ENCODE results near the gene TCF12.

TCF12 gene

DNA sequence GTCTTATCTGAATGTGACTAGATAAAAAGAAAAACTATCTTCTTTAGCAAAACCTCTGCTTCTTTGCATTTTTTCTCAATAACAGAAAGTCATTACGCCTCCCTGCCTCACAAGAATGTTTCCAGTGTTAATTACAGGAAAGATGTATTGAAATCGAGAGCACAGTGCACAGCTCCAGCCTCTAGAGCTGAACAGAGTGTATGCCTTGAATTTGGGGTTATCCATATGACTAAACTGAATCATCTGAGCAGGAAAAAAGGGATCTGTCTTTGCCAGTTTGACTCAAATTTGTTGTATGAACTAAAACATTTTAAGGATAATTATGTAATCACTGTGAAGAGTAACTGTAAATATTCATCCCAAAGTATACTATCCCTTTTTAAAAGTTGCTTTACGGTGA lies 308.7 kb downstream of the TCF12 start:
- no peak for DNase-seq

DNA sequence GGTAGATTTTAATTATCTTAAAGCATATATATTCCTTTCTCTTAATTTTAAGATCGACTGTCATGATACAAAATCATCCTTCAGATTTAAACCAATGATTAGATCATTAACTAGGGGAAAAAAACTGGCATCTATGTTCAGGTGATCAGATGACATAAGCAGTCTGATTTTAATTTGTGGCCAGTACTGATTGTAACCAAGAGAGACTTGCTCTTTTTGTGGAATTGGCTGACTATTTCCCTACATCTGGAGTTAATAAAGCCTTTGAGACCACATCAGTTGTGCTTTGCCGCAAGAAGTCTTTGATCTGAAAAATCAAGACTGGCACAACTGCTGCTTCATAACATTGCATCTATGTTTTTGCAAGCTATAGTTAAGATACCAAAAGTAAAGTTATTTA lies 309.5 kb downstream of the TCF12 start:
- DNase-seq = no peak

DNA sequence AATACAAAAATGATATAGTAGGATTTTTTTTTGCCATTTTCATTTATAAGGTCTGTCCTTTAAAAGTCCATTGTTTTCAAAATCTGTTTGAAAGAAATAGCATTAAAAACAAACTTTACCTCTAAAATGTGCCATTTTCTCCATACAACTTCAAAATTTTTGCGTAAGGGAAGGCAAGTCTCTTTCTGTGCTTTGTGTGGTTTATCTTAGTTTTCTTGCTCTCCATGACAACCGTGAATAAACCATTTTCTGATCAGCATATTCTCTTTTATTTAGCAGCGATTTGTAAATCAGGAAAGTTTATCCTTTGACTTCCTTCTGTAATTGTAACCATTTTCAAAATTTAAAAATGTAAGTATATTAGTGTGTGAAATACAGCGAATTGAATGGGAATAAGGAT lies 310.0 kb downstream of the TCF12 start:
- no peak for DNase-seq

DNA sequence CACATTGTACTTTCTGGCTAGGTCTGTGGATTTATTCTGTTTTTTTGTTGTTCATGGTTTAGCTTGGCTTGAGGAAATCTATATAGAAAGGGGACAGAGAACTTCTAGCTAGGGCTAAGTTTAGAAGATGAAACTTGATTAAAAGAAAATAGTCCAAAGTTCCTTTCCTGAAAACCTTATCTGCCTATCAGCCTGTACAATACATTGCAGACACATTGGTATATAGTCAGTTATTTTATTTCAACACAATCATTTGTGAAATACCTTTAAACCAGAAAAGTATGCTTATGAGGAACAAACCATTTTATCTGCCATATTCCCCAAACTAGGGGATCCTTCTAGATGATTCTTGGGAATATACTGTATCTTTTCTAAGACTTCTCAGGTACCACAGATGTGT lies 310.6 kb downstream of the TCF12 start:
- no peak for DNase-seq

DNA sequence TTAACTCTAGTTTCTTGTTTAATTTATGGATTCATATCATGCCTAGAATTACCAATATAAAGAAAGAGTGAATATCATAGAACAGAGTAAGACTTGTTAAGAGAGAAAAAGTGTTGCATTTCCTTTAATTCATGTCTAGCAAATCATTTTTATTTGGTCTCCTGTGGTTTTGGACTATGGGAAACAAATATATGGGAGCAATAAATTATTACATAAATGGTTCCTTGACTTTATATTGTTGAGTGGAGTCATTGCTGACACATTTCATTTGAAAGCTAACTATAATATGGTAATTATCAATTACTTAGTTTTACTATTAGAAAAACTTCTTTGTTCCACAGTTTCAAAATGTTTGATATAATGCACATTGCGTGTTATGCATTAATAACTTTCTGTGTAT lies 313.1 kb downstream of the TCF12 start:
- no peak for DNase-seq

DNA sequence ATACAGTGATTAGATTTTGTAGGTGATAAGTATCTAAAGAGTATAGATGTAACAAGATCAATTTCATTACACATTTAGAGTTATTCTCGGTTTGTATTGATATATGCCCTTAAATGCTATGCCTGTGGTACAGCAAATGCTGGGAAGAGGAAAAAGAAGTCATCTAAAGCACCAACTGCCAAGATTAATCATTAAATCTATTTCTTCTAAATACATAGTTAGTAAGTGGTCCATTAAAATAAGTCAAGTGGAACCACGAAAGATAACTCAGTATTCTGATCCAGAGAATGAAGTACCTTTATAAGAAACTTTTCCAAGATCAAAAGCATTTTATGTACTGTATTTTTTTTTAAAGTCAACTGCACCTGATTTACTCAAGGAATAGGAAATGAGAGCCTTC lies 315.7 kb downstream of the TCF12 start:
- DNase-seq = no peak

DNA sequence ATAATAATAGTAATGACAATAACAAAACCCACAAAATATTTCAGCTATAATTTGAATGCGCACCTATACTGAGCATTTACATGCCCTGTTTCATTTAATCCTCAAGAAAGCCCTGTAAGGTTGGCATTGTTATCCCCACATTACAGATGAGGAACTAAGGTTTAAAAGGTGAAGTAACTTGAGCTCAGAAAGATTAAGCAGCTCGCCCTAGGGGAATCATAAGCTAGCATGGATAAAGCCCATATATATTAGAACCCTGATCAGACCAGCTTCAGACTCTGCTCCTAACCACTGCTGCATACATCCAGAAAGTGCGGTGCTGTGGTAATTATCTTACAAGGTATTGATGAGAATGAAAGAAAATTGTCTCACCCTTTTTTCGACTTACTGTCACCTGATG lies 316.7 kb downstream of the TCF12 start:
- DNase-seq = no peak

DNA sequence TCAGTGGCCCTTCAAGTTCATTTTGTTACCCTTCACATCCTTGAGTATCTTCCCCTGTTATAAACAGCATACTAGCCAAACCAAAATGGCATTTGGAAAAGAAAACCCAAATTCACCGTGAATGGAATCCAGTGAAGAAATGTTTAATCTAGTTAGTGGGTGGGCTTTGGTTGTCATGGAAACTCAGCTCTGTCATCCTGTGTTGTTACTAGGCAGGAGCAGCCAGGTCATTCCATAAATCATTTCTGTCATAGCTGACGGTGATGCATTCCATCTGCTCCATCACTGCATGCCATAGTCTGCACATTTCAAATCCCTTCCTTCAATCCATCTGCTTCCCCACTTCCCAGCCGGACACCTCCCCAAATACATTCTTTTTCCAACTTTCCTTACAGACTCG lies 317.4 kb downstream of the TCF12 start:
- DNase-seq = no peak

DNA sequence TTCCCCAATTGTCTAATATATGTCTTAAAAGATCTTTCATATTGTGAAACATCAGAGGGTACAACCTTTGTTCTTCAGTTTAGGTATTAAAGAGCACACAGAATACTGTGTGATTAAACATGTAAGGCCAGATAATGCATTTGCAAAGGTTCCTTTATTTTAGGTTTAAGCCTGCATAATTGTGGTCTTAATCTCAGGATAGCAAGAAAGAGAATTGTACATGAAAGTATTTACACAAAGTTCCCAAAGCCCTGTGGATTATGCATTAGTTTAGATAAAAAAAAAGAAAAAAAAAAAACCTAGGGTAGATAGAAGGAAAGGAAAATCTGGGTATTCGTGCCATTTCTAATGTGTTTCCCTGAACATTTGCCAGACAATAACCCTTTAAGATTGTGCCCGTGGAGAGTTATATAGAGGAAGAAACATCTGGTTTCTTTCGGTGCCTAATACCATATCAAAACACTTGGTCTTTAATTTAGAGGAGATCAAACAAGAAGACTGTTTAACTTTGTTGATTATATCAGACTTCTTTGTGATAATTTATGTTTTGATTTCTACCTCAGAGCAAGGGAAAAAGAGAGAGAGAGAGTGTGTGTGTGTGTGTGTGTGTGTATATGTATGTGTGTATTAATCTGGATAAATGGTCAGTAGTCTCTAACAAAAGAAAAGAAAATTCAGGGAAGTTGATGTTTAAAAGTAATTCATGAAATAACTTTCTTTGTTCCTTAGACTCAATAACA lies 318.3 kb downstream of the TCF12 start:
- no peak for DNase-seq

DNA sequence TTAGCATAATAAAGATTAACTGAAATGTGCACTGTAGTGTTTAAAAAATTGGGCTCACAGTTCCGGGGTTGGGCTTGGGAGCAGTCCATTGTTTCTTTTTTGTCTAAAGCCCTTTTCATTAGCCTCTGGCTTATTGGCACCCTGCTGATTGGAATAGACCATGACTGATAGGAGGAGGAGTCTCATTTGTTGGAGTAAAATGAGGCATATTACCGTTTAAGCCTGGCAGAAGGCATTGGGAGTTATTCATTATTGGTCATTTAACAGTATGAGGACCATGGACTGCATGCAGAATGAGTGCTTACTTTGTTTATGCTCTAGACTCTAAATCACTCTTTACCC lies 318.8 kb downstream of the TCF12 start:
- DNase-seq = no peak

DNA sequence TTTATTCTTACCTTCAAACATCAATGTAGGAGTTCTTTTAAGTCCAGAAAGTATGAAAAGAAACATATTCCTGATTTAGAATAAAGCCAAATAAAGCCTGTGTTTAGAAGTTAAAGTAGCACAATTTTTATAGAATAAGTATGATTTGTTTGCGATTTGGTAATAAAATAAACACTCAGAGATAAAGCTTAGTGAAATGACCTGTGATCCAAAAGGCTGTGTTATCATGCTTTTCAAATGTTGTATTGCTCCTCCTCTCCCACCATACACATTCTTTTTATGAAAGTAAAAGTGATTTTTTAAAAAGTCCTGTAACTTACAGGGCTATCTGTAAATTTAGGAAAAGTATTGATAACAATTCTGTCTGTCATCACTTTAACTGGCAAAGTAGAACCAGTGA lies 319.2 kb downstream of the TCF12 start:
- no peak for DNase-seq

DNA sequence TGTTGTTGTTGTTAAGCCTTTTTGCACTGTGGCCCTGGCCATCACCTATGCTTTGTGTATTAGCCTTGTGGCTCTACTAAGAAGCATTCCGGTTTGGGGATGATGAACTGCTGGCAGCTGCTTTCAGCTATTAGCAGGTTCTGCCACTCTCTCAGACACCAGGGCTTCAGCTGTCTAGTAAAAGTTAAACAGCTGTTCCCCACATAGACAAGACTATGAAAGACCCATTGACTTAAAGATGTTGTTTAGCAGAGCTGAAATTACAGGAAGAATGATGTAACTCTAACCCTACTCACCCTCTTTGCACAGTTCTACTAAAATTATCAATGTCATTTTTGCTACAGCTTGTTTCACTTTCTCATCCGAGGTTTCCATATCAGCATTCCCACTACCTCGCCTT lies 326.7 kb downstream of the TCF12 start:
- DNase-seq = no peak

DNA sequence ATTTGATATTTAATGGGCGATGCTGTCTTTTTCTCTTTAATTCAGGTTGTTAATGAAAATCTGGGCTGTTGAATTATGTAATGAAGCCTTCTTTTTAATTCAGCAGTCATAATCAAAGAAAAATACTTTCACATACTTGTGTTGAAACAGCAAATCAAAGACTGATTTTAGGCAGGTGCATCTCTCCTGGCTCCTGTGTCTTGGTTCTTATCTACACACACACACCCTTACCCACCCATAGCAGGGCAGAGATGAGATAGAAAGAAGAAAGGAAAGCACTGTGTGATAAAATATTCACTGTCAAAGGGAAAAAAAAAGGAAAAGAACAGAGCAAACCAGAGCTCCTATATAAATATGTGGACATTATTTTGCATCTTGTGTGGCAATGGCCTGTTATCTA lies 327.3 kb downstream of the TCF12 start:
- DNase-seq = no peak

DNA sequence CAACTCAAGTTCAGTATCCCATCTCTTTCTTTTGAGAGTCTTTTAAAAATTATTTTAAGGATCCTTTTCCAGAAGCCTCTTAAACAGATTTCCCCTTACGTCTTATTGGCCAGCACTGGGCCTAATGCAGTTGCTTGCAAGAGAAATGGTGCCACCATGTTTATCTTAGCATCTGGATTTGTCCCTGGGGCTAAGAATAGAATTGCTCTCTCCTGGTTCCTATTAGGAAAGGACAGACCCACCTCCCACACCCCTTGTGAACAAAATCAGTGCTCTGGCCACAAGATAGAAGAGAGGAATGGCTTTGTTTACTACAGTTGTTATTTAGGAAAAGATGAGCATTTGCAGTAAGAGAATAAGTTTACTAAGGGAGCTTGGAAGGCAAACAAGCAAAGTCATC lies 329.6 kb downstream of the TCF12 start:
- DNase-seq = no peak

DNA sequence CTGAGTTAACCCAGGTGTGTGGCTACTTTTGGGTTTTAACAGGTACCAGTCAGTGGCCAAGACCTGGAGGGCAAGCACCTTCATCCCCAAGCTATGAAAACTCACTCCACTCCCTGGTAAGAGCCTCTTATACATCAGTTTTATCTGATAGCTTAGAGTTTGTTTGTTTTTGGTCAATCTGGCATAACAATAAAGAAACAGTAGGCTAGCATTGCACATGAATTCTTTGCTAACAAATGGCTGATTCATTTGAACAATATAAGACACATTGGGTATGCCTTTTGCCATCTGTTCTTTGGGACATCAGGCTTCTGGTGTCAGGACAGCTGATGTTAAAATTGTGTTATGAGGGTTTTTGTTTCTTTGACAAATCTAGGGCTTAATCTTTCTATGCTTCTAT lies 332.9 kb downstream of the TCF12 start:
- DNase-seq = no peak

DNA sequence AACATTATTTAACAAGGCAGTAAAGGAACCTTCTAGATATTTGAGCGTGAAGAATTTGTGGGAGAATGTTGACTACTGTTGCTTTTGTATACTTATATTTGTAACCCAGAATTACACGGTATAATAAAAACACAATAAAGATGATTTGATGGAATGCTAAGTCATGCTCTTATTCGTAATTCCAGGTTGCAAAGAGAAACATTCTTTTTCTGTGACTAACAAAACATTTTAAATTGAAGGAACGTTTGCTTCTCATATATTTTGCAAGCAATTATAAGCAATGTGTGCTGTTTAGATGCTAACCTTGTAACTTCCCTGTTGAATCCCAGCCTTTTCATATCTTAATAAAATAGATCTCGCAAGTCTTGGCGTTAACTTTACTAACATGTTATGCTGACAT lies 333.5 kb downstream of the TCF12 start:
- DNase-seq = no peak

DNA sequence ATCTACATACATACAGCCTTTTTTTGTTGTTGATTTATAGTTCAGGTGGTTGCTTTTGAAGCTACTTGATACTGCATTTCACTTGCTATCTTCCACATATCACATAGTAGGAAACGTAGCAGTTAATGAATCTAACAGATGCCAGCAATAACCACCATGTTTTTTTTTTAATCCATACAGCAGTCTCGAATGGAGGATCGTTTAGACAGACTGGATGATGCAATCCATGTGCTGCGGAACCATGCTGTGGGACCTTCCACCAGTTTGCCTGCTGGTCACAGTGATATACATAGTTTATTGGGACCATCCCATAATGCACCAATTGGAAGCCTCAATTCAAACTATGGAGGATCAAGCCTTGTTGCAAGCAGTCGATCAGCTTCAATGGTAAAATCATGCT lies 334.6 kb downstream of the TCF12 start:
- DNase-seq = no peak

DNA sequence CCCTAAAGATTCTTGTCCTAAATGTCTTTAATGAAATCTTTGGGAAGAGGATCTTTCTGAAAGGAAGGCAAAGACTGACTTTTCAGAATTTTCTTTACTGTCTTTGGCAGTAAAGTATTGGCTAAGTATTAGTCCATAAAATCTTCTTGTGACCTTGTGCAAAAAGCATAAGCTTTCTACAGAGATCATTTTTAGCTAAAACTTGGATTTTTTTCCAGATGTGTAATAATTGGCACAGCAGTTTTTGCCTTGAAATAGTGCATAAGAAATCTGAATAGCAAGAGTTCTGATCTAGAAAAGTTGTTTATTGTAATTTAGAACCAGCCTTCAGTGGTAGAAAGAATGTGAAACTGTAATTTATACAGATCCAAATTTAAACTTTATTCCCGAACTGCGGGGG lies 335.1 kb downstream of the TCF12 start:
- no peak for DNase-seq

DNA sequence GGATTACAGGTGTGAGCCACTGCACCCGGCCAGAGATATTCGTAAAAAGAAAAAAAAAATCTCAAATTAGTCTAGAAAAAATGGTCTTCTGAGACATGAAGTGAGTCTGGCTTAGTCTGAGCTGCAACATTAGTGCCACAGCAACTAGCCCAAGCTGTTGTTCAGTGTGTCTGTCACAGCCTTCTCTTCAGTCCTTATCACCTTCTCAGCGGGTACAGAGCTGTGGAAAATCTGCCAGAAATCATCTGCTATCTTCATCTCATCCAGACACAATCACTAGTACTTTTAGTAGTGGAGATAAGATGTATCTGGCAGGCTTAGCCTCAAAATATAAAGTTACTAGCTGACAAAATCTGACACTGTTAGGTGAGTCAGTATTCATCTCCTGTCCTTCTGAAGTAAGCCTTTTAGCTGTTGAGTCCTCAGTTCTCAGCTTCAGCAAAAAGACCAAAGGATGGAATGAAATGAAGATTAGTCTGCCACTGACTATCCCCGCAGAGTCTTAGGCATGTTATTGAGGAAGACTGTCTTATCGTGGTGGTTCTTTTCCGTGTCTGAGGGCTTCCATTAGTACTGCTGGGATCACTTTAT lies 337.4 kb downstream of the TCF12 start:
- no peak for DNase-seq

DNA sequence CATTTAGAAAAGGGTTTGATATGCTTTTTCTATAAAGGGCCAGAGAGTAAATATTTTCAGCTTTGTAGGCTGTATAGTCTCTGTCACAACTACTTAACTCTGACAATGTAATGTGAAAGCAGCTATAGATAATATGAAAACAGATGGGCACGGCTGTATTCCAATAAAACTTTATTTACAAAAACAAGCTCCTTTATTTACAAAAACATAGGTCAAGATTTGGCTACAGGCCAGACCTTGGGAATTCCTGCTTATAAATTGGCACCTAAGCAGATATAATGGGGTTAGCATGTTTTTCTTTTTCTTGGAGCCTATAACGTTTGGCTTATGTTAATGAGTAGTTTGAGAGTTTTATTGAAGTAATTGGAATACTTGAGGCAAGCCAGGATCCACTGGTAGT lies 338.5 kb downstream of the TCF12 start:
- no peak for DNase-seq

DNA sequence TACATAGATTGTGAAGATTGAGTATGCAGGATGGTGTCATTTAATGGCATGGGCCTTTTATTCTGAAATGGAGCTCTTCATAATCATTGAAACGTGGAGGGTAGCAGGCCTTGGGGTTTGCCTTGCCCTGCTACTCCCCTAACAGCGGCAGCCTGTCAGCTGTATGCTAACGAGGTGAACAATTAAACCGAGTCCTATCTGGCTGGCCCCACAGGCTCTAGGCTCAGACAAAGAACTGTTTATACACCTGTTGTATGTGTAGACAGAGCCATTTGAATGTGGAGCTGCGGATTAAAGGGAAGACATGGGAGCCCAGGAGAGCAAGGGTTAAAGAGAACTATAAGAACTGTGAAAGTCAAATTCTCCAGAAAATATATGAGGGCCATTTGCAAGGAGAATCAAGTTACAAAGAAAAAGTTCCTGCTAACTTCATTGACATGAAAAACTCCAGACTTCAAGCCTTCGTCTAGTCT lies 341.2 kb downstream of the TCF12 start:
- DNase-seq = peak; percentile 97

DNA sequence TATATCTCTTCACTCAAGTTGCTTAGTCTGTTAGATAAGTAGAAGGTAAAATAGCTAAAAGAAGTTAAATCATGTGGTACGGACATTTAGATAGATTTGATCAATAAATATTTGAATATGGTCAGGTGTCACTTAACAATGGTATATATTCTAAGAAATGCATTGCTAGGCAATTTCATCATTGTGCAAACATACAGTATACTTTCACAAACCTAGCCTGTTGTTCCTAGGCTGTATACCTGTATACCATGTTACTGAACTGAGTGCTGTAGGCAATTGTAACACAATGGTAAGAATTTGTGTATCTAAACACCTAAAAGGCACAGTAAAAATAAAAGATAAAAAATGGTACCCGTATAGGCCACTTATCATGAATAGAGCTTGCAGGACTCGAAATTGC lies 345.1 kb downstream of the TCF12 start:
- peak; percentile 8 for DNase-seq

DNA sequence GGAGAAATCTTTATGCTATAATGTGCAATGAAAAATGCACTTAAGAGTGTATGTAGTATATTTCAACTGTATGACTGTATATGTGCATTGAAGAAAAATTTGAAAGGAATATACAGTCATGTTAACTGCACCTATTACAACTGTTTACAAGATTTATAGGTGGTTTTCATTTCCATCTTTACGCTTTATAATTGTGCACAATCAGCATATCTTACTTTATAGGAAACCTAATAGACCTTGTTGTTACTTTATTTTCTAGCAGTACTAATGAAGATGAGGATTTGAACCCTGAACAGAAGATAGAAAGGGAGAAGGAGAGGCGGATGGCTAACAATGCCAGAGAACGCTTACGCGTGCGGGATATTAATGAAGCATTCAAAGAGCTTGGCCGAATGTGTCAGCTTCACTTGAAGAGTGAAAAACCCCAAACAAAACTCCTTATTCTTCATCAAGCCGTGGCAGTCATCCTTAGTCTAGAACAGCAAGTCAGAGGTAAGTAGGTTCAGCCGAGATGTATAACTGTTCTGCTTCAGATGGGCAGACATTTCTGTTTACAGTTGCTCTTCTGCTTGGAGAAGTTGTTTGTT lies 354.4 kb downstream of the TCF12 start:
- DNase-seq = no peak

DNA sequence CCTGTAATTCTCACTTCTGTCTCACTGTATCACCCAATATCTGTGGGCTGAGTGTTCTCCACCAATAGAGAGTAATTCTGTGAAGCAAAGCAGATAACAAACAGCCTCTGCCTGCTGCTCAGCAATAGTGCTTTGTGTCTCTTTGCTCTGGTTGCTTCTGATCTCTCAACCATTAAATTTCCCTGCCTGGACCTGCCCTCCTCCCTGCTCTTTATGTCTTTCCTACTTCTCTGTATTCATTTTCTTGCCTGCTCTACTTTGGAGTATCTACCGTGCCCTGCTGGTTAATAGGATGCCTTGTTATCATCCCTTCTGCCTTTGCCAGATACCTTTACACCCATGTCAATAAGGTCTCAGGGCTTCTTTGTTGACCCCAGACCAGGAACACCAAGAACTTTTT lies 355.0 kb downstream of the TCF12 start:
- no peak for DNase-seq

DNA sequence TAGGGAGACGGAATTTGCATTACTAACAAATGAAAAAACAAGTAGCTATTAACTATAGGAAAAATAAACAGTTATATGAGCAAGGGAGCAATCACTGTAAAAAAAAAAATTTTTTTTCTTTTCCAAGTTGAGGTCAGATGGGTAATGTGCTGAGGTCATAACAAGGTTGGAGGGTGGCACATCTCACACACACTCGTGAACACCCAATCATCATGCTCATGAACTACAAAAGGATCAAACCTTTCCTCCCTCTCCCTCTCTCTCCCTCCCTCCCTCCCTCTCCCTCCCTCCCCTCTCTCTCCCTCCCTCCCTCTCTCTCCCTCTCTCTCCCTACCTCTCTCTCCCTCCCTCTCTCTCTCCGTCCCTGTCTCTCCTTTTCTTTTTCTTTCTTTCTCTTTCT lies 360.0 kb downstream of the TCF12 start:
- no peak for DNase-seq

Data from DMS153 (cell line).